ENCODE data around the gene PCBP2.
"Not testable (repeated sequence)": the region's sequence is repeated elsewhere in the genome, so short reads cannot be mapped to it uniquely, and the experiment has no call there.

The PCBP2 gene

GRCh38 chr12:53472056-53472582 lies 20.2 kb downstream of the PCBP2 start:
- DNase-seq (ENCODE audit: low read depth in 2 of 2): no peak

DNA sequence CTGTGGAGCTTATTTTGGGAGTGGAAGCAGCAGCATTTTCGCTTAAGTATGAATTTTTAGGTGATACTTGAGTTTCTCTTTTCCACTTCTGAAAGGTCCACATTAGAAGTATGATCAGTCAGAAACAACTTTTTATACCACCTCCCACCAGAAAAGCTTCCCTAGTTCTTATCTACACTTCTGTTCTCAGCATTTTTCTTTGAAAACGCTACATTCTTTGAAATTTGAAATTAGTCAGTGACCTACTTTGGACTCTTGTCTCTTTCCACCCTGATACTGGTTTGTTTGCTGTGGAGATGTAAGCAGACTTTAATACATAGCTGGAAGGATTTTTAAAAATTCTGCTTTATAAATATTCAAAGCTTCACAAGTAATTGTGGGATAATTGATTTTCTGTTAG lies 22.2 kb downstream of the PCBP2 start:
- DNase-seq (ENCODE audit: low read depth in 2 of 2): no peak

DNA sequence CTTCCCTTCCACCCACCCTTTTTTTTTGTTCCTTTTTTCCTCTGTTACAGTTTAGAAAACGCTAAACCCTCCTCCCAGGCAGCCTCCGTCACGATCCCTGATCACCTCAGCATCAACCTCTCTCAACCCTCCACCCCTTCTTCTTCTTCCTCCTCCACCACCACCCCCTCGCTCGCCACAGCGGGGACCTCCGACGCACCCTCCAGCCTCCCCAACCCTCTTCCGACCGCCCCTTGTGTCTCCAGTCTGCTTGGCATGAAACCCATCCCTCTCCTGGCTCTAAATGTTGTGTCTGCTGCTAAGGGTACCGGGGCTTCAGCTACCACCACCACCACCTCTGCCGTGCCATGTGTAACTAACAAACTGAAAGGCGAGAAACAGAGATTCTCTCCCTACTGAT lies 22.9 kb downstream of the PCBP2 start:
- DNase-seq (ENCODE audit: low read depth in 2 of 2): no peak

DNA sequence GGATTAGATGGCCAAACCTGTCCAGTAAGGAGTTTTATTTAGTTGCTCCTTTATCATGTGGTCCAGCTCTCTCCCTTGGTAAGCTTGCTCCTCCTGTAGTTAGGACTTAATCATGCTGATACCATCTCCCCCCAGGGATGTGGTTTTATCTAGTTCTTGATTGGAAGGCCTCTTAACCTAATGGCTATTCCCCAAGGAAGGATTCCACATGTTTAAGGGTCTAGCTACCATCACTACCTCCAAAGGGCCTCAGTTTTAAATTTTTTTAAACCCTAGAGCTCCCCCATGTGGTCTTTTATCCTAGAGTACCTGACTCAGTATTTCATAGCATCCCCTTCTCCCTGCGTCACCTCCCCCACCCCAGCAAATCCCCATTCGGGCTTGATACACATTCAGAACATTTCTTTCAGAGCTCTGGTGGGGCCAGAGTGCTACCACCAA lies 24.9 kb downstream of the PCBP2 start:
- DNase-seq (ENCODE audit: low read depth in 2 of 2): no peak

DNA sequence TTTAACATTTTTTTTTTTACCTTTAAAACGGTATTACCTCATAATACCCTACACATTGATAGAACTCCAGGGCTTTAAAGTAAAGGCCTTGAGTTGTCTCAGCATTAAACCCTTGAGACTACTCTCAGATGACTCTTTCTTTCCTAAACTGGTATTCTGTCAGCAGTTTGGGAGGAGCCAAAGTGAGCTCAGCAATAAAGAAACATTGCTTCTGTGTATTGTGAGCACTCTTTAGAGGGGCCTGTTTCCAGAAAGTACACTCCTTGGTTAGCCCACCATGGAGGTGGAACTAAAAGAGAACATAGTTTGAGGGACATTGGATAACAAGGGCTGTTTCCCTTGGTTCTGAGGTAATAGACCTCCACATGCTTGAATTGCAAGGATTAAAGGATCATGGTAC lies 27.0 kb downstream of the PCBP2 start:
- DNase-seq (ENCODE audit: low read depth in 2 of 2): no peak

DNA sequence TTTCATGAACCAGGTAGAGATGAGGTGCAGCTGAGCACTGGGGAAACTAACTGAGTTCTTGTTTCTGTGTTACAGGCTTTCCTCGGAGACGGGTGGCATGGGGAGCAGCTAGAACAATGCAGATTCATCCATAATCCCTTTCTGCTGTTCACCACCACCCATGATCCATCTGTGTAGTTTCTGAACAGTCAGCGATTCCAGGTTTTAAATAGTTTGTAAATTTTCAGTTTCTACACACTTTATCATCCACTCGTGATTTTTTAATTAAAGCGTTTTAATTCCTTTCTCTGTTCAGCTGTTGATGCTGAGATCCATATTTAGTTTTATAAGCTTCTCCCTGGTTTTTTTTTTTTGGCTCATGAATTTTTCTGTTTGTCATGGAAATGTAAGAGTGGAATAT lies 27.4 kb downstream of the PCBP2 start:
- no peak for DNase-seq (ENCODE audit: low read depth in 2 of 2)

GRCh38 chr12:53480491-53481442 lies 28.9 kb downstream of the PCBP2 start:
- no peak for DNase-seq (ENCODE audit: low read depth in 2 of 2)

DNA sequence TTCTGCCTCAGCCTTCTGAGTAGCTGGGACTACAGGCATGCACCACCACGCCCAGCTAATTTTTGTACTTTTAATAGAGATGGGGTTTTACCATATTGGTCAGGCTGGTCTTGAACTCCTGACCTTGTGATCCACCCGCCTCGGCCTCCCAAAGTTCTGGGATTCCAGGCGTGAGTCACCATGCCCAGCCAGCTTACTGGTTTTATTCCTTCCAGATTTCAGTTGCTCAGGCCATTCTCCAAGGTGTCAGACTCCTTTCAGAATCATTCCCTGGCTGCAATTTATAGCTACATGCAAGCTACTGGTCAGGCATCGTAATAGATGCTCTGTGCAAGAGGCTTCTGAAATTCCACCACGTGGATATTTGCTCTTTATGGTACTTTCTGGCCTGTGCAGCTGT lies 29.6 kb downstream of the PCBP2 start:
- not testable (repeated sequence) for DNase-seq (ENCODE audit: low read depth in 2 of 2)

DNA sequence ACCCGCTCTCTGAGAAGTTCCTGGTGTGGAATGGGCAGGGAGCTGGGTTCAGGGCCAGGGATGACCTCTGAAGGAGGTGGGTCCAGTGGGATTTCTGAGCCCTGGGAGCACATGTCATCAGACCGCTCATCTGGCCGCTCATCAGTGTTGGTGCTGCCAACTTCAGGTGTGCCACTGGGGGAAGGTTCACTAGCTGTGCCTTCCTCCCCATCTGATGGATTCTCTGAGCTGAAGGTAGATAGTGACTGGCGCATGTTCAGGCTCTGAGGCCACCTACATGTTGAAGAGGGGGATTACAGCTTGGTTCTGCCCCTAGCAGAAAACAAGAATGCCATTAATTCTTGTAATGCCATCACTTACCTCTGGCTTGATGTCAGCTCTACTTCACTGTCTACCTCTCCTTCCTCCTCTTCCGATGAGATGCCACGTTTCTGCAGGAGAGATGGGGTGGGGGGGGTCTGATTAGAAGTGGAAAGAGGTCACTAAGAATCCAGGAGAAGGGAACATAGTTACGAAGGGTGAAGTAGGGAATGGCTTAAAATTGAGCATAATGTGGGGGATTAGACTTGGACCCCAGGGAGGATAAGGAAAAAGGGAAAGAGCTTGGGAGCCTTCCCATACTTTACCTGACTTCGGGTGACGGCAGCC lies 30.2 kb downstream of the PCBP2 start:
- no peak for DNase-seq (ENCODE audit: low read depth in 2 of 2)

DNA sequence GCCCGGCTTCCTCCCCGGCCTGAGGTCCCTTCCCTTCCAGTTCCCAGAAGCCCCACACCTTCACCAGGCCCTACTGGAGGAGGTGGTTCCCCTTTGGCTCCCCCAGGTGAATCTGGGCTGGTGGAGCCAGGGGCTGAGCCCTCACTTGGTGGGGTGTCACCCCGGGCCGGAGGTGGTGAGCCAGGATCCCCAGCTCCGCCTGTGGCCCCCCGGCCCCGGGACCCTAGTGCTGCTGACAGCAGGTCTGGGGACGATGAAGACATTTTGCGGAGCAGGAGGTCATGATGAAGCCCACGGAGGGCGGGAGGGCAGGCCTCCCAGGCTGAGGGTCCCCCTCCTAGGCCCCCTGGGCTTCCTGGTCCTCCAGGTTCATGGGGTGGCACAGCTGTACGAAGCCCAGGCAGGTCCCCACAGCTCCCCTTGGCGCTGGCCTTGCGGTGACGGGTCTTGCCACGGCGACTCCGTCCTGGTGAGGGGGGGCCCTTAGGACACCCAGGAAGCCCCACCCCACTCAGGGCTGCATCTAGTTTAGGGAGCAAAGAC lies 30.8 kb downstream of the PCBP2 start:
- no peak for DNase-seq (ENCODE audit: low read depth in 2 of 2)

- no peak for DNase-seq (ENCODE audit: low read depth in 2 of 2)
Measured at GRCh38 chr12:53483225-53483978, 31.5 kb downstream of the PCBP2 start.

DNA sequence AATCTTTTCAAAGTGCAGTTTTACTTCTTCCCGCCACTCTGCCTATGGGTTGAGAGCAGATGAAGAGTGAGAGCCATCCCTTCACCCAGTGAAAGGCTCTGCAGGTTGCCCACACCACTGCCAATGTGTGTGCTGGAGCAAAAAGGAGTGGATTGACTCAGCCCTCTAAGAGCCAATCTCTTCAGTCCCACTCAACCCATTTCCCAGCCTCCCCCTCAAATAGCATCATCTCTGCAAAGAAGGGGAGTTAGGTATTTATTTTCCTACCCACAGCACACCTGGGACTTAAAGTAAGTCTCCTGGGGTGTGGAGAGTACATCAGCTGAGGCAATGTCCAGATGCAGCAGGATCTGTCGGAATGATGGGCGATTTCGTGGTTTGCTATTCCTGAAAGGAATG lies 32.1 kb downstream of the PCBP2 start:
- DNase-seq (ENCODE audit: low read depth in 2 of 2): no peak

DNA sequence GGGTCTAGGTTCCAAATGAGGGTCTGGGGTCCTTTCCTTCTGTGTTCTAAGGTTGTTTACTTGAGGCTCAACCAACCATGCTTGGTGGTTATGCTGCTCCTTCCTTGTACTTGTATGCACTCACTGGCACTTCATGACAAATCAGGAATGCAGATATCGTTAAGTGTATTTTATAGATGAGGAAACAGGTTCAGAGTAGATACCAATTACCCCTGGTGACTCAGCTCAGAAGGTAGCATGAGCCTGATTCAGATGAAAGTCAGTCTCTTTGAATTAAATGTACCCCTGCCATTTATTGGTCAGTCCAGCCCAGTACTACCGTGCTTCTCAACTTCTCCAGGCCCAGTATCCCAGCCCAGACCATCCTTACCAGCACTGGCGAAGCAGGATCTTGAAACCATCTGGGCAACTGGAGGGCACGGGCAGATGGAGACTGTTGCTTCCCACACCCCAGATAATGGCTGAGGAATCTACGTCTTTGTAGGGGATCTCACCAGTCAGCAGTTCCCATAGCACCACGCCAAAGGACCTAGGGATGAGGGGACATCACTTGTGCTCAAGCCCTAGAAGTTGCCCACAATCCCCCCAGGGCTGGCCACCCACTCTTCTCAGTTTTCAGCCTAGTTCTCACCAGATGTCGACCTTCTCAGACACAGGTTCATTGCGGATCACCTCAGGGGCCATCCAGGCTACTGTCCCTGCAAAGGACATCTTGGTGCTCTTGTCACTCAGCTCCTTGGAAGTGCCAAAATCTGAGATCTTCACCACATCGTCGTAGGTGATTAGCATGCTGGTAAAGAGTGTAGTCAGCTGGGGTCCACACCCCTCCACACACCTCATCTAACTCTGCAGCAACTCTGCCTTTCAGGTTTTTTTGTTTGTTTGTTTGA lies 33.0 kb downstream of the PCBP2 start:
- DNase-seq (ENCODE audit: low read depth in 2 of 2): no peak

DNA sequence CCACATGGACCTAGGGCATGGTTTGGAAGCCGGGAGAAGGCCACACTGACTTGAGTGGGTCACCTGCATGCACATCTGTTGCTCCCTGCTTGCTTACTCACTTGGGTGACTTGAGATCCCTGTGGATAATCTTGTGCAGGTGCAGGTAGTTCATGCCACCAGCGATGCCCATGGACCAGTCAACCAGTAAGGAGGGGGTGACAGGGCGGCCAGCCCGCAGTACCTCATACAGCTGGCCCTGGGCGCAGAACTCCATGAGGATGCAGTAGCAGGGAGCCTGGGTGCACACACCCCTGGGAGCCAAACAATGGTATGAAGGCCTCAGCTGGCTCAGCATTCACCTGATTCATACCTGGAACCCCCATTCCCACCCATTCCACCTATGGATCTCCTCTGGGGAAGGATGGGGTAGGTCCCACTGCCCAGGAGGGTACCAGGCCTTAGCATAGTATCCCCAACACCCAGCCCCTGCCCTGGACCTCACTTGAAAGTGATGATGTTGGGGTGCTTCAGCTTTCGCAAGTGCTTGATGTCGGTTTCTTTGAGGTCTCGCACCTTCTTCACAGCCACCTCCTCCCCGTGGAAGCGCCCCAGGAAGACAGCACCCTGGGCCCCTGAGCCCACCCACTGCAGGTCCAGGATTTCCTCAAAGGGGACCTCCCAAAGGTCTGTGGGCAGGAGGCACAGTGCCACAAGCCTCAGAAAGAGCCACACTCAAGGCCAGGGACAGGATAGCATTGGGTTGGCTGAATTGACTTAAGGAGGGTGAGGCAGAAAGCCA lies 34.2 kb downstream of the PCBP2 start:
- no peak for DNase-seq (ENCODE audit: low read depth in 2 of 2)

DNA sequence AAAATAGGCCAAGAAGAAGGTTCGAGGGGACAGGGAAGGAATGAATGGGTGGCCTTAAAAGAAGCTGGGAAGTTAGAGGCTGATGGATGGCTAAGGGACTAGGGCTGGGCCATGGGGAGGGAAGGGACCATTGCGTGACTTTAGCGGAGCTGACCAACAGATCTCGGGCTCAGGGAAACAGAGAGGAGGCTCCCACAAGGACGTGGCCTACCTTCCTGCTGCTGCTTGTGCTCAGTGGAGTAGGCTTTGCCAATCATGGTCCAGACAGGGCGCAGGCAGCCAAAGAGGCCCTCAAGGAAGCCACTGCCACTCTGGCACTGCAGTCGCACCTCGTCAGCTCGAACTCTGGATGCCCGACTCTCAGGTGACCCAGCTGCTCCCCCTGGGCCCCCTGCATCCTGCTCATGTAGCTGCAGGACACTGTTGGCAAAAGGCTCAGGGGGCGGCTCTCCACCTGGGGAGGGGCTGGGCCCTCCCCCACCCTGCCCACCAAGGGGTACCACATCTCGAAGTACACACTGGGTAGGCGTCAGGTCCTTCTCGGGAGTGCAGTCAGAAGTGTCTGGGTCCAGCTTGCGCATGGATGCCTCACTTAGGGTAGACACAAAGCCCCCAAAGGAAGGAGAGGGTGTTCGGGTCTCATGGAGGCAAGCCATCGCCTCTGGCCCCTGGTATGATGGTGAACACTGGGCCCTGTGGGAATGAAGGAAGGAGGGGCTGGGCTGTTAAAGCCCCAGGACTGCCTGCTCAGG lies 35.0 kb downstream of the PCBP2 start:
- no peak for DNase-seq (ENCODE audit: low read depth in 2 of 2)

GRCh38 chr12:53489242-53489864 lies 37.5 kb downstream of the PCBP2 start:
- DNase-seq (ENCODE audit: low read depth in 2 of 2): no peak

DNA sequence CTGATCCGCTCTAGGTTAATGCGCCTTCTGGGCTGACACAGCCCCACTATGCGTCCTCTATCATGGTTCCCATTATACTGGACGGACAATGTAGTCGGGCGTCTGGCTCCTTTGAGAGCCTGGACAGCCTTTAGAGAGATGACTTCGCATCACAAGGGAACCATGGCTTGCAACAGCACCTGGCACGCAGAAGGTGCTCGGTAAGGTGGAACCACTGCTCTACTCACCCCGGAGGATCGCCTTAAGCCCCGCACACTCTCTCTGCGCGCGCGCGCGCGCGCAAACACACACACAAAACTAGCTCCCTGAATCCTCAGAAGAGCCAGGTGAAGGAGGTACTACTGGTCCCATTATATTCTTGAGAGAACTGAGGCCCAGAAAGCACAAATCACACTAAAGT lies 40.3 kb downstream of the PCBP2 start:
- no peak for DNase-seq (ENCODE audit: low read depth in 2 of 2)

DNA sequence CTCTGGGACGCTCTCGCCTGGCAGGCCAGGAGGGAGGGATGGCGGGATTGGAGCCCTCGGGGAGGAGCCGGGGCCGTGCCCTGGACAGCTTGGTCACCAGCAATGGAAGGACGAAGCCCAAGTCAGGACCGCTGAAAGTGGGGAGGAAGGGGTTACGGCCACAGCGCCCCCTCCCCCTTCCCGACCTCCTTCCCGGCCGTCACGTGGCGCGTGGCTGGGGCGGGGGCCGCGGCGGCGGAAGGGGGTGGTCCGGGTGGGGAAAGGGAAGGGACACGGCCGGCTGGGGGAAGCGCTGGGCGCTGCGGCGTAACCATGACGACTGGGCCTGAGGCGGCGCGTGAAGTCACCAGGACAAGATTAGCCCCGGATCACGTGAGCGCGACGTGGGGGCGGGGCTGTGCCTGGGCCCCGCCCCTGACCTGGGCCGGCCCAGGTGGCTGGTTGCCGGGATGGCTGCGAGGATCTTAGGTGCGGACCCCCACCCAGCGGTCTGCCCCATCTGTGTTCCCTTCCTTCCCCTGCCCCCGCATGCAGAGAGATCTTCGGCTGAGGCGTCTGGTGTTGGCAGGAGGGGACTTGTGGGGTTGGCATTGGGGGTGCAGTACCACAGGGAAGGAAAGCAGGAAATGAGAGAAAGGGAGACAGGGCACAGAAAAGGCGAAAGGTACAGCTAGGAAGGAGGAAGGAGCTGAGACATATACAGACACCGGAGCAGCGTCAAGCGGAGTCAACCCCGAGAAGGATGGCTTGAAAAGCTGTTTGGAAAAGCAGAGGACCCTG lies 41.1 kb downstream of the PCBP2 start:
- DNase-seq (ENCODE audit: low read depth in 2 of 2): peak; percentile 71 to 75
